ENCODE measurements around the gene CYP3A4.

- TF ChIP-seq CTCF (IDR thresholded peaks at IDR 0.05), result no peak
- TF ChIP-seq POLR2A (IDR thresholded peaks at IDR 0.05), result no peak
These were observed 36.5 kb upstream of the CYP3A4 start for GRCh38 chr7:99820408-99821027.

Measured in esophagus squamous epithelium (tissue), 4 donors.